ENCODE results near the gene AIFM1. TPM values are rescaled to one million over a fixed set of nuclear protein-coding genes. Genes with fewer than 3 reads are reported as not detected.
"Not testable (repeated sequence)": the region's sequence is repeated elsewhere in the genome, so short reads cannot be mapped to it uniquely, and the experiment has no call there.

AIFM1 gene
- total and polyA plus RNA-seq, 2 of the 4 experiments (the other 2 are of a cell fraction), result 22.0 to 27.4 TPM

DNA sequence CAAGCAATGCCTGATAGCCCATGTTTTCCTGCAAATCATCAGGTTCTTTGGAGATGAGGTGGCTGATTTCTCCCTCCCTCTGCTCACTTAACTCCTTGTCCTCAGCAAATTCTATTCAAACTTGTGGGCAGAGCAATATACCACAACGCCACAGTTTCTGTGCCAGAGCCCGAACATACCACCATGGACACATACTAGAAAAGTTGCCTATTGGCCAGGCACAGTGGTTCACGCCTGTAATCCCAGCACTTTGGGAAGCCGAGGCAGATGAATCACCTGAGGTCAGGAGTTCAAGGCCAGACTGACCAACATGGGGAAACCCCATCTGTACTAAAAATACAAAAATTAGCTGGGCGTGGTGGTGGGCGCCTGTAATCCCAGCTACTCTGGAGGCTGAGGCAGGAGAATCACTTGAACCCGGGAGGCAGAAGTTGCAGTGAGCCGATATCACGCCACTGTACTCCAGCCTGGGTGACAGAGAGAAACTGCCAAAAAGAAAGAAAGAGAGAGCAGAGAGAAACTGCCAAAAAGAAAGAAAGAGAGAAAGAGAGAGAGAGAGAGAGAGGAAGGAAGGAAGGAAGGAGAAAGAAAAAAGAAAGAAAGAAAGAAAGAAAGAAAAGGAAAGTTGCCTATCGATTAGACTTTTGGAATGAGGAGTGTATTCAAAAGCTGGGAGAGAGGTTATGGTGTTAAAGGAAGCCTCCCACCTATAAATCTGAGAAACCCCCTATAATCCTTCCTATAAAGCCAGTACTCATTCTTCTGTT lies 50.3 kb downstream of the AIFM1 start:
- H4K5ac ChIP-seq (ENCODE audit: low read depth, low read length); H3K18ac ChIP-seq (ENCODE audit: low read depth, low read length); H3K9me1 ChIP-seq (ENCODE audit: insufficient read depth, low read length); H3K56ac ChIP-seq (ENCODE audit: extremely low read depth, insufficient read depth, low read length); H4K20me1 ChIP-seq (ENCODE audit: insufficient read depth, low read length); intact Hi-C loops (cut with micrococcal nuclease); H3K36me3 ChIP-seq (ENCODE audit: control insufficient read depth, insufficient read depth, low read length); H2BK120ac ChIP-seq (ENCODE audit: low read depth, low read length); H2AFZ ChIP-seq (replicated peaks; ENCODE audit: low read length, poor library complexity); H3K4me3 ChIP-seq (ENCODE audit: insufficient read depth, low read depth, low read length); H3K9me3 ChIP-seq (ENCODE audit: control insufficient read depth, insufficient read depth, low read length); in situ Hi-C loops (cut with MboI; ENCODE audit: low sequenced_read_pairs); H3K9ac ChIP-seq (ENCODE audit: low read depth, low read length); H2BK15ac ChIP-seq (ENCODE audit: low read depth, low read length); H3K14ac ChIP-seq (replicated peaks; ENCODE audit: low read depth, low read length); ATAC-seq (ENCODE audit: low read depth); H3K23ac ChIP-seq (ENCODE audit: low read depth, low read length); dilution Hi-C loops (cut with HindIII; ENCODE audit: low sequenced_read_pairs, unreplicated experiment); H3K4ac ChIP-seq (ENCODE audit: low read depth, low read length); H3K27ac ChIP-seq (ENCODE audit: insufficient read depth, low read length); H4K8ac ChIP-seq (ENCODE audit: low read depth in 2 of 2, low read length in 2 of 2); H2BK5ac ChIP-seq (ENCODE audit: low read depth, low read length, poor library complexity, severe bottlenecking); H3K4me2 ChIP-seq (ENCODE audit: low read depth, low read length); H4K91ac ChIP-seq (ENCODE audit: insufficient read depth, low read depth, low read length); POLR2A ChIA-PET (ENCODE audit: unreplicated experiment); H2AK9ac ChIP-seq (replicated peaks; ENCODE audit: low read depth, low read length, poor library complexity); BruUV-seq (replicated peaks); H2BK20ac ChIP-seq (ENCODE audit: low read depth, low read length); H3K27me3 ChIP-seq (ENCODE audit: control insufficient read depth, insufficient read depth, low read length); CTCF ChIA-PET; H2AK5ac ChIP-seq (ENCODE audit: low read depth, low read length): not testable (repeated sequence)
- Histone ChIP-seq H3K4me1 (ENCODE audit: control insufficient read depth, insufficient read depth, low read length) (peaks cover 15% of the 10 kb centered on the region), H3K79me1 (ENCODE audit: low read depth in 1 of 2, low read length in 2 of 2) (peaks cover 0 to 19% of the 10 kb centered on the region in 2 experiments; a peak in 1 of 4 replicates)
- no CpG with 5 or more reads among the region's 10 CpGs for WGBS, 2 experiments (ENCODE audit: extremely low coverage in 2 of 2, insufficient read length in 1 of 2)
- DNase-seq, result peak; percentile 46

All from IMR-90 (cell line).